ENCODE data around the gene ACSL3.
"Not testable (repeated sequence)": the region's sequence is repeated elsewhere in the genome, so short reads cannot be mapped to it uniquely, and the experiment has no call there.

Gene ACSL3

DNA sequence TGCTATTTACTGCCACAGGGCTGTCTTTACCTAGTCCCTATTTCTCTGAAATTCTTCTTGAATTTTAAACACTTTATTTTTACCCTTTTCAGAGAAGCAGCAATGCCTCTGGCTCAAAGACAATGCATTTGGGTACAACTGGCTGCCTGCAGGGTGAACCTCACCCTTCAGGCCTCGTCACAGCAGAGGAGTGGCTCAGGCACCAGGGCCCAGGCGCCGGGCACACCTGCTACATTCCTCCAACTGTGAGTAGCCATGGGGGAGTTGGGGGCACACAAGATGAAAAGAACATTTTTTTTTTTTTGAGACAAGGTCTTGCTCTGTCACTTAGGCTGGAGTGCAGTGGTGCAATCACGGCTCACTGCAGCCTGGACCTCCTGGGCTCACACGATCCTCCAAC, 116.3 kb downstream of the ACSL3 start:
- Histone ChIP-seq H3K4me3 (ENCODE audit: low read length) (no peak overlapping the region), H3K4me1 (ENCODE audit: control insufficient read depth, insufficient read depth, low read length) (peaks cover 38% of the 10 kb centered on the region), H3K9ac (ENCODE audit: low read length) (no peak overlapping the region), H3K36me3 (ENCODE audit: control insufficient read depth, insufficient read depth, low read length) (no peaks in the 10 kb centered on the region), H3K9me3 (ENCODE audit: control insufficient read depth, low read length) (no peaks in the 10 kb centered on the region), H3K27me3 (ENCODE audit: control insufficient read depth, insufficient read depth, low read length) (no peaks in the 10 kb centered on the region)

- Histone ChIP-seq H3K4me3 (ENCODE audit: low read length) (no peak overlapping the region), H3K9me3 (ENCODE audit: control insufficient read depth, low read length) (no peaks in the 10 kb centered on the region), H3K4me1 (ENCODE audit: control insufficient read depth, insufficient read depth, low read length) (peaks cover 32% of the 10 kb centered on the region), H3K27me3 (ENCODE audit: control insufficient read depth, insufficient read depth, low read length) (no peaks in the 10 kb centered on the region), H3K9ac (ENCODE audit: low read length) (no peak overlapping the region), H3K36me3 (ENCODE audit: control insufficient read depth, insufficient read depth, low read length) (no peaks in the 10 kb centered on the region)
Measured at GRCh38 chr2:222978850-222979249, 118.0 kb downstream of the ACSL3 start.

DNA sequence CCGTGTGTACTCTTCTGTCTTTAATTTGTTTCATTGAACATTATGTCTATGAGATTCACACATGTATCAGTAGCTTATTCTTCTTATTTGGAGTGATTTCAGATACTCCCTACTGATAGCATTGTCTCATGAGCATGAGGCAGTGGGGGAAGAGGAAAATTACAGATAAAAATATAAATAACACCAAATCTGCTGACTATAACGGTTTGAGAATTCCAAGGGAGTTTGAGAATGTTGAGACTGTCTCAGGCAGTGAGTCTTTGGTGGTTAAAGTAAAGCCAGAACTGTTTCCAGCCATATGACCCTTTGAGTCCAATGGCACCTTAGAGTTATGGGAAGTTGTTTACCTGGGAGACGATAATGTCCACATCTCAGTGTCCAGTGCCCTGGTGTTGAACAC, 118.6 kb downstream of the ACSL3 start:
- H3K9ac ChIP-seq (ENCODE audit: low read length), result no peak overlapping the region
- no peaks in the 10 kb centered on the region for H3K9me3 ChIP-seq (ENCODE audit: control insufficient read depth, low read length)
- H3K4me1 ChIP-seq (ENCODE audit: control insufficient read depth, insufficient read depth, low read length), result peaks cover 26% of the 10 kb centered on the region
- H3K4me3 ChIP-seq (ENCODE audit: low read length), result no peak overlapping the region
- no peaks in the 10 kb centered on the region for H3K27me3 ChIP-seq (ENCODE audit: control insufficient read depth, insufficient read depth, low read length)
- H3K36me3 ChIP-seq (ENCODE audit: control insufficient read depth, insufficient read depth, low read length), result no peaks in the 10 kb centered on the region

DNA sequence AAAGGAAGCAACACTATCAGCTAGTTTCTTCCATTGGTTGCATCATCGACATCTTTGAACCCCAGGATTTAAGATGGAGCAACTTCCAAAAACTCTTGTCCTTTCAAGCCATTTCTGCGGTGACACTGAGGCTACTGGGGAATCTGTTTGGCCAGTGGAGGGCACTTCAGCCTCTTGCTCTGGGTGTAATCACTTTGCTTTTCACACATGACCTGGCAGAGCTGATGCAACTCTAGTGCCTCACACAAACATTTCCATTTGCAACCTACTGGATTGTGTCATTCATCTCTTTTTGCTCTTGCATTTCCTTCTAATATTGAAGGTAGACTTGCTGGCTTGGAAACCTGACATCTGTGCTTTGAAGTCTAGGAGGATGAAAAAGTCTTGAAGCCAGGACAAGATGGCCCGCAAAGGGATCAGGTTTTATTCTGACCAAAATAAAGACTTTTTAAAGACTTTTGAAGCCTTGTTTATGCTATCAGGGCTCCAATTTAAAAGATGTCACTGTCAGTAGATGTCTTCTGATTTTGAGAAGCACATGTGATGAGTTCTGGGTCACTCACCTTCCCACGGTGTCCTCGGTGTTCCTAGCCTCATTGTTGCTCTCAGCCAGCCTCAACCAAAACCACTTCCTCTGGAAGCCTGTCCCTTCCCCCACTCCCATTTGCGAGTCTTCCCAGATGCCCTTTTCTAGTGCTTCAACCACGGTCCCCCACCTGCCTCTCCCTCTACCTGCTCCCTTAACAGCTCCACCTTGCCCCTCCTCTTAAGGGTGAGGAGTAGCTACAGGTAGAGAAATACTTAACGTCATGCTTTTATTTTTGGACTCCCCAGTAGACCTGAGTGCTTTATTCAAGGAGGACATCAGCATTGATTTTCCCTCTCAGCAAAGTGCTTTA, 121.4 kb downstream of the ACSL3 start:
- Histone ChIP-seq H3K4me3 (ENCODE audit: low read length) (no peak overlapping the region), H3K9ac (ENCODE audit: low read length) (no peak overlapping the region), H3K36me3 (ENCODE audit: control insufficient read depth, insufficient read depth, low read length) (no peaks in the 10 kb centered on the region), H3K9me3 (ENCODE audit: control insufficient read depth, low read length) (no peaks in the 10 kb centered on the region), H3K4me1 (ENCODE audit: control insufficient read depth, insufficient read depth, low read length) (peaks cover 7% of the 10 kb centered on the region), H3K27me3 (ENCODE audit: control insufficient read depth, insufficient read depth, low read length) (no peaks in the 10 kb centered on the region)

- Histone ChIP-seq H3K27me3 (ENCODE audit: control insufficient read depth, insufficient read depth, low read length) (no peaks in the 10 kb centered on the region), H3K9ac (ENCODE audit: low read length) (no peak overlapping the region), H3K9me3 (ENCODE audit: control insufficient read depth, low read length) (no peaks in the 10 kb centered on the region), H3K36me3 (ENCODE audit: control insufficient read depth, insufficient read depth, low read length) (no peaks in the 10 kb centered on the region), H3K4me1 (ENCODE audit: control insufficient read depth, insufficient read depth, low read length) (peaks cover 7% of the 10 kb centered on the region), H3K4me3 (ENCODE audit: low read length) (no peak overlapping the region)
Measured at GRCh38 chr2:222982909-222983265, 122.1 kb downstream of the ACSL3 start.

DNA sequence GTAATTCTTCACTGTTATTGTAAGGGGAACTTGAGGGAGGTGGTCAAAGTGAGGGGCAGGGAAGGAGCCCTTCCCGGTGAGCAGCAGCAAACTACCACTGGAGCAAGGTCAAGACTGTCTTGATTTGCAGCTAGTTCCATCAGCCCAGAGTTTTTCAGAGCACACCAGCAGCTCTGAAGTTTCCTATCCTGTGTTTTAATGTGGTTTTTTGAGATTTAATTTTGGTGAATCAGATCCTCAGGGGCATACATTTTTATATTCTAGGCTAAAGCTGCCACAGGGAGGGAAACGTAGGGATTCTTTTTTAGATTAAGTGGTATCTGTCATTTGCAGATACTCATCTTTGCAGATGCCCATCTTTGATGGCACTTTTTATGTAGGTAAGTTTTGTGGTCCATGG, 124.1 kb downstream of the ACSL3 start:
- no peak overlapping the region for H3K4me3 ChIP-seq (ENCODE audit: low read length)
- peaks cover 7% of the 10 kb centered on the region for H3K4me1 ChIP-seq (ENCODE audit: control insufficient read depth, insufficient read depth, low read length)
- H3K9ac ChIP-seq (ENCODE audit: low read length), result no peak overlapping the region

DNA sequence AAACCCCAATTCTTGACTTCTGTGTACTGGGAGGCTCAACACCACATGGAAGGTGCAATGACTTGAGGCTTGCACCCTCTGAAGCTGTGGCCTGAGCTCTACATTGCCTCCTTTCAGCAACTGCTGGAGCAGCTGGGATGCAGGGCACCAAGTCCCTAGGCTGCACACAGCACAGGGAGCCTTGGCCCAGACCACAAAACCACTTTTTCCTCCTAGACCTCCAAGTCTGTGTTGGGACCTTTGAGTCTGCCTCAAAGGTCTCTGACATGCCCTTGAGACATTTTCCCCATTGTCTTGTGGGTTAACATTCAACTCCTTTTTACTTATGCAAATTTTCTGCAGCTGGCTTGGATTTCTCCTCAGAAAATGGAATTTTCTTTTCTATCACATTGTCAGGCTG, 128.6 kb downstream of the ACSL3 start:
- no peaks in the 10 kb centered on the region for H3K4me1 ChIP-seq (ENCODE audit: control insufficient read depth, insufficient read depth, low read length)
- H3K36me3 ChIP-seq (ENCODE audit: control insufficient read depth, insufficient read depth, low read length), result no peaks in the 10 kb centered on the region
- no peaks in the 10 kb centered on the region for H3K9me3 ChIP-seq (ENCODE audit: control insufficient read depth, low read length)
- H3K27me3 ChIP-seq (ENCODE audit: control insufficient read depth, insufficient read depth, low read length), result no peaks in the 10 kb centered on the region
- no peak overlapping the region for H3K4me3 ChIP-seq (ENCODE audit: low read length)
- H3K9ac ChIP-seq (ENCODE audit: low read length), result no peak overlapping the region

More for the DNA sequence above, 124.1 kb downstream of the ACSL3 start:
- Histone ChIP-seq H3K27me3 (ENCODE audit: control insufficient read depth, insufficient read depth, low read length) (no peaks in the 10 kb centered on the region), H3K9me3 (ENCODE audit: control insufficient read depth, low read length) (no peaks in the 10 kb centered on the region), H3K36me3 (ENCODE audit: control insufficient read depth, insufficient read depth, low read length) (no peaks in the 10 kb centered on the region)

DNA sequence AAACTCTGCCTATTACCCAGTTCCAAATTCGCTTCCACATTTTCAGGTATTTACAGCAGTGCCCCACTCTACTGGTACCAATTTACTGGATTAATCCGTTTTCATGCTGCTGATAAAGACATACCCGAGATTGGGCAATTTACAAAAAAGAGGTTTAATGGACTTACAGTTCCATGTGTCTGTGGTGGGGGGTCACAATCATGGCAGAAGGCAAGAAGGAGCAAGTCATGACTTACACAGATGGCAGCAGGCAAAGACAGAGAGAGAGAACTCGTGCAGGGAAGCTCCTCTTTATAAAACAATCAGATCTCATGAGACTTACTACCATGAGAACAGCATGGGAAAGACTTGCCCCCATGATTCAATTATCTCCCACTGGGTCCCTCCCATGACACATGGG, 129.4 kb downstream of the ACSL3 start:
- H3K4me3 ChIP-seq (ENCODE audit: low read length); H3K9ac ChIP-seq (ENCODE audit: low read length); H3K4me1 ChIP-seq (ENCODE audit: control insufficient read depth, insufficient read depth, low read length); H3K9me3 ChIP-seq (ENCODE audit: control insufficient read depth, low read length); H3K36me3 ChIP-seq (ENCODE audit: control insufficient read depth, insufficient read depth, low read length); H3K27me3 ChIP-seq (ENCODE audit: control insufficient read depth, insufficient read depth, low read length): not testable (repeated sequence)

GRCh38 chr2:222992137-222992536, 131.3 kb downstream of the ACSL3 start:
- Histone ChIP-seq H3K4me1 (ENCODE audit: control insufficient read depth, insufficient read depth, low read length) (no peaks in the 10 kb centered on the region), H3K4me3 (ENCODE audit: low read length) (no peak overlapping the region), H3K9ac (ENCODE audit: low read length) (no peak overlapping the region), H3K36me3 (ENCODE audit: control insufficient read depth, insufficient read depth, low read length) (no peaks in the 10 kb centered on the region), H3K27me3 (ENCODE audit: control insufficient read depth, insufficient read depth, low read length) (no peaks in the 10 kb centered on the region), H3K9me3 (ENCODE audit: control insufficient read depth, low read length) (no peaks in the 10 kb centered on the region)
